HG03066 (cell line): ENCODE data around the gene ADGRE3.

Source experiments
- ATAC-seq: cut with Tn5 transposase; IDR thresholded peaks from one replicate; pipeline ENCODE4 v1.9.1; 2021; ENCODE audit warnings: low read depth; ENCODE audit not compliant: unreplicated experiment

The ADGRE3 gene, protein sequence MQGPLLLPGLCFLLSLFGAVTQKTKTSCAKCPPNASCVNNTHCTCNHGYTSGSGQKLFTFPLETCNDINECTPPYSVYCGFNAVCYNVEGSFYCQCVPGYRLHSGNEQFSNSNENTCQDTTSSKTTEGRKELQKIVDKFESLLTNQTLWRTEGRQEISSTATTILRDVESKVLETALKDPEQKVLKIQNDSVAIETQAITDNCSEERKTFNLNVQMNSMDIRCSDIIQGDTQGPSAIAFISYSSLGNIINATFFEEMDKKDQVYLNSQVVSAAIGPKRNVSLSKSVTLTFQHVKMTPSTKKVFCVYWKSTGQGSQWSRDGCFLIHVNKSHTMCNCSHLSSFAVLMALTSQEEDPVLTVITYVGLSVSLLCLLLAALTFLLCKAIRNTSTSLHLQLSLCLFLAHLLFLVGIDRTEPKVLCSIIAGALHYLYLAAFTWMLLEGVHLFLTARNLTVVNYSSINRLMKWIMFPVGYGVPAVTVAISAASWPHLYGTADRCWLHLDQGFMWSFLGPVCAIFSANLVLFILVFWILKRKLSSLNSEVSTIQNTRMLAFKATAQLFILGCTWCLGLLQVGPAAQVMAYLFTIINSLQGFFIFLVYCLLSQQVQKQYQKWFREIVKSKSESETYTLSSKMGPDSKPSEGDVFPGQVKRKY

DNA sequence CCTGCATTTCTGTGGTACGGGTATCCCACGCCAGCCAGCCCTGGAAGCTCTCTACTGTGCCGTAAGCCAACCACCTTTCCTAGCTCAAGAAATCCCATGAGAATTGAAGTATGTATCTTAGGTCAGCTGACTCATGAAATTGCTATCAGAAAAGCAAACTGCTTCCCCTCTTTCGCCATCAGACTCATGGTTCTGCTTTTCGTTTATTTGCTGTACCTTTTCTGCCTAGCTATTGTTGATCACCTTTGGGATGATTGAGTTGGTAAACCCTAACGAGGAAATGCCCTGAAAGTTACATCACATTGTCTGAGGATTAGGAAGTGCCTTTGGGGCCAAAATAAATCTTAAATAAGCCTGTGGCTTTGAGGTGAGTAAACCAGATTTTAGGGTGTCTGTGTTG, at the start of gene ADGRE3:
TSS of gene ADGRE3 (minus strand) at position 81 of the 400 bp plus-strand sequence. CDS start at position 7, 74 bp downstream.
- ATAC-seq, result no peak

- no peak for ATAC-seq
Observed at GRCh38 chr19:14722127-14722526, 47.5 kb upstream of the ADGRE3 start.

- no peak for ATAC-seq
Observed at GRCh38 chr19:14719162-14719561, 44.5 kb upstream of the ADGRE3 start.

DNA sequence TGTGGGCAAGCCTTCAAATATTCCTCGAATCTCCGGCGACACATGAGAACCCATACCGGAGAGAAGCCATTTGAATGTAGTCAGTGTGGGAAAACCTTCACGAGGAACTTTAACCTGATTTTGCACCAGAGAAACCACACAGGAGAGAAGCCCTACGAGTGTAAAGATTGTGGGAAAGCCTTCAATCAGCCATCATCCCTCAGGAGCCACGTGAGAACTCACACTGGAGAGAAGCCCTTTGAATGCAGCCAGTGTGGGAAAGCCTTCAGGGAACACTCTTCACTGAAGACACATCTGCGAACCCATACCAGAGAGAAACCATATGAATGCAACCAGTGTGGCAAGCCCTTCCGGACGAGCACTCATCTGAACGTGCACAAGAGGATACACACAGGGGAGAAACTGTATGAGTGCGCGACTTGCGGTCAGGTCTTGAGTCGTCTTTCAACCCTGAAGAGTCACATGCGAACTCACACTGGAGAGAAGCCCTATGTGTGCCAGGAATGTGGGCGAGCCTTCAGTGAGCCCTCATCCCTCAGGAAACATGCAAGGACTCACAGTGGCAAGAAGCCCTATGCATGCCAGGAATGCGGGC, 44.0 kb upstream of the ADGRE3 start:
- ATAC-seq, result no peak

DNA sequence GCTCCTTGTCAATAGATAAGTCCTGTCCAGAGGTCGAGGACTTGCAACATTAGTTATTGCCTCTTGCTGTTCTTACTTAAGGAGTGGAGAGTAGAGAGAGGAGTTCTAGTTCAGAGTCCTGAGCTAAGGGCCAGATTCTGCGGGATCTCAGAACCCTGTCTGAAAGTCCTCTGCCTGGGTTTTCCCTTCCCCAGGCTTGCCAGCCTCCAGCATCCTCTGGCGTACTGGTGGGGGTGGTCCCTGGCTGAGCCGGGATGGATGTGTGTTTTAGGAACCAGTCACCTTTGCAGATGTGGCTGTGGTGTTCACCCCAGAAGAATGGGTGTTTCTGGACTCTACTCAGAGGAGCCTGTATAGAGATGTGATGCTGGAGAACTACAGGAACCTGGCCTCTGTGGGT, 41.2 kb upstream of the ADGRE3 start:
- ATAC-seq, result no peak

DNA sequence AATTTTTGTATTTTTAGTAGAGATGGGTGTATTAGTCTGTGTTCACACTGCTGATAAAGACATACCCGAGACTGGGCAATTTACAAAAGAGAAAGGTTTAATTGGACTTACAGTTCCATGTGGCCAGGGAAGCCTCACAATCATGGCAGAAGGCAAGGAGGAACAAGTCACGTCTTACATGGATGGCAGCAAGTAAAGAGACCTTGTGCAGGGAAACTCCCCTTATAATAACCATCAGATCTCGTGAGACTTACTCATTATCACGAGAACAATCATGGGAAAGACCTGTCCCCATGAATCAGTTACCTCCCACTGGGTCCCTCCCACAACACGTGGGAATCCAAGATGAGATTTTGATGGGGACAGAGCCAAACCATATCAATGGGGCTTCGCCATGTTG, 29.8 kb upstream of the ADGRE3 start:
- ATAC-seq, result no peak

- ATAC-seq, result no peak
Observed at GRCh38 chr19:14703833-14704232, 29.2 kb upstream of the ADGRE3 start.

DNA sequence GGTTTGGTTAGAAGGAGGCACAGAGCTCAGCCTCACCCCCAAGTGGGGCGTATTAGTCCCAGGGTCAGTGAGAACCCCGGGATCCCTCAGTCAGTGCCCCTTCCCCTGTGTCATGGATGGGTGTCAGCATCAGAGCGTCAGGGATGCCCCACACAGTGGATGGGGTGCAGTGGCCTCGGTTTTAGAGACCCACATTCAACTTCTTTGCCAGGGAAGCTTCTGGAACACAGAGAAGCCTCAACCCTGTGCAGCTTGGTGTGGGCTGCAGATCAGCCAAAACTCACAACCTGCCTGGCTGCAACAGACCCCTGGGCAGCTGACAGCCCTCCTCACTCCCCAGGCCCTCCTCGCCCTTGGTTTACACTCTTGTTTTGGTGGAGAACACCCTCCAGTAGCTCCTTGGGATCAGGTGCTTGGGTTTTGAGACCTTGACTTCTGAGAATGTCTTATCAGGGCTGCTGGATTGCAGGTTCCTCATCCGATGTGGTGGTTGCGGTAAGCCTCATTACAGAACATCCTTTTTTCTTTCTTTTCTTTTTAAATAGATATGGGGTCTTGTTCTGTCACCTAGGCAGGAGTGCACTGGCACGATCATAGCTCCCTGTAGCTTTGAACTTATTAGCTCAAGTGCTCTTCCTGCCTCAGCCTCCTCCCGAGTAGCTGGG, 26.2 kb upstream of the ADGRE3 start:
- ATAC-seq, result no peak

DNA sequence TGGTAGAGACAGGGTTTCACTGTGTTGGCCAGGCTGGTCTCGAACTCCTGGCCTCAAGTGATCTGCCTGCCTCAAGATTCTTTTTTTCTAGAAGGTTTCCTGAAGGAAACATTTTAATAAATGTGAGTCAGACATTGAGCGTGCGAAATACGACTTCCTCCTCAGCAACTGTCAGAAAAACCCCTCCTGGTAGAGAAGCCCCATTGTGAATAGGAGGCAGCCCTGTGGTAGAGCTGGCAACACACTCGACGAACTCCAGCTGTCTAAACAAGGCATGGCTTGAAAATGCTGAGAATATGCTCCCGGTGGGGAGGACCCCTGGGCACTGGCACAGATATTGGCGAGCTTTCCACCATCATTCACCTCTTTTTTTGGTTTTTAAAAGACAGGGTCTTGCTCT, 25.0 kb upstream of the ADGRE3 start:
- no peak for ATAC-seq

GRCh38 chr19:14695471-14695870, 20.8 kb upstream of the ADGRE3 start:
- ATAC-seq, result no peak

GRCh38 chr19:14694641-14695266, 20.1 kb upstream of the ADGRE3 start:
- no peak for ATAC-seq

GRCh38 chr19:14689598-14690503, 15.2 kb upstream of the ADGRE3 start, which contains the start of gene ZNF333:
ZNF333 (plus strand) TSS chr19:14690048; CDS start chr19:14693492, 3,444 bp downstream.
- ATAC-seq, result peak; percentile 89

DNA sequence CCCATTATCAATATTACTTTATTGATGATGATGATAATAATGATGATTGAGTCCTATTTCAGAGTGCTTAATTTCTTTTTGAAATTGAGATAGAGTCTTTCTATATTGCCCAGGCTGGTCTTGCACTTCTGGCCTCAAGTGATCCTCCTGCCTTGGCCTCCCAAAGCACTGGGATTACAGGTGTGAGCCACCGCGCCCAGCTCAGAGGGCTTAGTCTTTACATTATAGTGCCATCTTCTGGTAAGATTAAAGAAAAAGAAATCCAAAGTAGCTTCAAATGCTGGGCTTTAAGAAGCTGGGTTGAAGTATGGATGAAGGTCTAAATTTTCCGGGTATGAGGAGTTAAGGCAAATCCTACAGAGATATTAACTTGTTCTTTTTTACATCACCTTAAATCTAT, 11.8 kb upstream of the ADGRE3 start:
- ATAC-seq, result no peak

DNA sequence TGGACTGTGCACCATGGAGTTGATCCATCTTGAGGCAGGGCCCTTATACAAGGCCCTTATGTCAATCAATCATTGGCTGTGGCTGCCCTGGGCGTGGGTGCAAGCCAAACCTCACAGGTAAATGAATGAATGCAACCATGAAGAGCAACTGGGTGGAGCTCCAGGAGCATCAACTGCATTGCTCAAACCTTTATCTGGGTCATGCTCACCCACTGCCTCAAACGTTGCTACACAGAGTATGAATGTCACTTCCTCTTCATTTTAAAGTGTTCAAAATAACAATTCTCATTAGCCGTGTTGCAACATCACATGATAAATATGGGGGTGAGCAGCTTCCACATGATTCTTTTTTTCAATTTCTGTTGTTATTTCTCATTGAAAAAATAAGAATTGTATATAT, 8.8 kb upstream of the ADGRE3 start:
- no peak for ATAC-seq

DNA sequence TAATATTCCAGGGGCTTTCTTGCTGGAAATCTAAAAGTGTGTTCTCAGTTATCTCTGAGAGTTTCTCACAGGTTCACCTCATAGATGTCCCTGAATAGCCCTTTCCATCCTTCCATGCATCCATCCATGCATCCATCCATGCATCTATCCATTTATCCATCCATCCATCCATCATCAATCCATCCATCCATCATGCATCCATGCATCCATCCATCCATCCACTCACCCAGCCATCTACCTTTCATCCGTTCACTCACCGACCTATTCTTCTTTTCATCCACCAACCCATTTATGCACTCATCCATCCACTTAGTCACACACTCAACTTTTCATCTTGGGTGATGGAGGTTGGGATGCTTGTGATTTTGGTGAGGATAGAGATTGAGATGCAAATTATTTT, 7.4 kb upstream of the ADGRE3 start:
- ATAC-seq, result no peak

DNA sequence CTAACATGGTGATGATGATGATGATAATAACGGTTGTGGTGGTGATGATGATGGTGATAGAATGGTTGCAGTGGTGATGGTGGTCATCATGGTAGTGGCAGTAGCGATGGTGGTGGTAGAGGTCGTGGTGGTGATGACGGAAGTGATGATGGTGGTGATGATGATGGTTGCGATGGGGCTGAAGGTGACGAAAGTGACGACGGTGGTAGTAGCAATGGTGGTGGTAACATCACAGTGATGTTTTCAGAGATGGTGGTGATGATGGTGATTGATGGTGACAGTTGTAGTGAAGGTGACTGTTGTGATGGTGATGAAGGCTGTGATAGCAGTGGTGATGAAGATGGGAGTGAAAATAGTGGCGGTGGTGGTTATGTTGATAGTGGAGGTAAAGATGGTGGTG, 3.6 kb upstream of the ADGRE3 start:
- no peak for ATAC-seq

DNA sequence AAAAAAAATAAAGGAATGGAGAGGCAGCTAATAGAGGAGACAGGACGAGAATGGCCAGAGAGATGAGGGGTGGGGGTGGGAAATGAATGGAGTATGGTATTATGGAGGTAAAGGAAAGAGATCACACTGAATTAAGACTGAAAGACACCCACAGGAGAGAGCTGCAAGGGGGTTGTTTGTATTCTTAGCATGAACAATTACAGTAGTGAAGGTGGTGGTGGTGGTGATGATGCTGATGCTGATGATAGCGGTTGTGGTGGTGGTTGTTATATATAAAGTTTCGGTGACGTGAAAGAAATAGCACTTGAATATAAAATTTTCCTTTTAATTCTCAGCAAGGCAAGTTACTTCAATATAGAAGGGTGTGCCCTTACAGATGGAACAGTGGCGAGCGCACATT, 2.8 kb upstream of the ADGRE3 start:
- ATAC-seq, result no peak

DNA sequence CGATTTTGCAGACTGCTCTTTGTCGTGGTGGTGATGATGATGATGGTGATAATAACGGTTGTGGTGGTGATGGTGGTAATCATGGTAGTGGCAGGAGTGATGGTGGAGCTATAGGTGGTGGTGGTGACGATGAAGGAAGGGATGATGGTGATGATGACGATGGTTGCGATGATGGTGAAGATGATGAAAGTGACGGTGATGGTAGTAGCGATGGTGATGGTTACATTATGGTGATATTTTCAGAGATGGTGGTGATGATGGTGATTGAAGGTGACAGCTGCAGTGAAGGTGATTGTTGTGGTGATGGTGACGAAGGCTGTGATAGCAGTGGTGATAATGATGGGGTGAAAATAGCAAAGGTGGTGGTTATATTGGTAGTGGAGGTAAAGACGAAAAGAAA, 2.1 kb upstream of the ADGRE3 start:
- no peak for ATAC-seq

DNA sequence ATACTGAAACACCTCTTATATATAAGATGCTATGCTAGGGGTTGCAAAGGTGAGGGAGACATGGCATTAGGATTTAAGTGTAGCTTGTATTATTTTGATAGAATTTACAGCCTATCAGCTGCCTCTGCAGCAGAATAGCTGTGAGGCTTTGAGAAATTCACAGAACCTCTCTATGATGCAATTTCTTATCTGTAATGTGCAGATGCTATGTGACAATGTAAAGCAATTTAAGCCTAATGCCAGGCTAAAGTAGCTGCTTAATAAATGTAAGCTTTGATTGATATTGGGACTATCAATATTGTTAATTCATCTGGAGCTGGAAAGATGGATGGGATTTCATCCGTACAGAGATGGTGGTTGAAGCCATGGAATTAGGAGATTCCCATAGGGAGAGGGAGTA, 1.6 kb downstream of the ADGRE3 start:
- no peak for ATAC-seq
